Raji (cell line): ENCODE results near the gene SCARB2.

Experiments used
- POLR2A ChIP-seq: IDR thresholded peaks from 2 replicates; pipeline ENCODE4 v1.6.1; 2011; ENCODE audit warnings: low read depth, low read length, control low read depth; ENCODE audit not compliant: insufficient read depth

Gene SCARB2

DNA sequence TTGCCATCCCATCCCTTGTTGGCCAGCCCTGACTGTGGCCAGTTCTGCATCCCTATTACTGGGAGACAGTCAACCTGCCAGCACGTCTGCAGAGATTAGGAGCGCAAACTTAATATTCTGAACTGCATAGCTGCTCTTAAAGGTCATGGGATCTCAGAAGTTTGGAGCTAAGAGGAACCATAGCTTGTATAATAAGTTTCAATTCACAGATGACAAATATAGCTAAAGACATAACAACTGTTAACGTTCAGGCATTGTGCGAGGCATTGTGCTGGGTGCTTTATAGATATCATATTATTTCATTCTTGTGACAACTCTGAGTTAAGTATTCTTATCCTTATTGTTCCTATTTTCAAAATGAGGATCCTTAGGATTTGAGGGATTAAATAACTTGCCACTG is 3.7 kb downstream of the SCARB2 start:
- TF ChIP-seq POLR2A: no peak

DNA sequence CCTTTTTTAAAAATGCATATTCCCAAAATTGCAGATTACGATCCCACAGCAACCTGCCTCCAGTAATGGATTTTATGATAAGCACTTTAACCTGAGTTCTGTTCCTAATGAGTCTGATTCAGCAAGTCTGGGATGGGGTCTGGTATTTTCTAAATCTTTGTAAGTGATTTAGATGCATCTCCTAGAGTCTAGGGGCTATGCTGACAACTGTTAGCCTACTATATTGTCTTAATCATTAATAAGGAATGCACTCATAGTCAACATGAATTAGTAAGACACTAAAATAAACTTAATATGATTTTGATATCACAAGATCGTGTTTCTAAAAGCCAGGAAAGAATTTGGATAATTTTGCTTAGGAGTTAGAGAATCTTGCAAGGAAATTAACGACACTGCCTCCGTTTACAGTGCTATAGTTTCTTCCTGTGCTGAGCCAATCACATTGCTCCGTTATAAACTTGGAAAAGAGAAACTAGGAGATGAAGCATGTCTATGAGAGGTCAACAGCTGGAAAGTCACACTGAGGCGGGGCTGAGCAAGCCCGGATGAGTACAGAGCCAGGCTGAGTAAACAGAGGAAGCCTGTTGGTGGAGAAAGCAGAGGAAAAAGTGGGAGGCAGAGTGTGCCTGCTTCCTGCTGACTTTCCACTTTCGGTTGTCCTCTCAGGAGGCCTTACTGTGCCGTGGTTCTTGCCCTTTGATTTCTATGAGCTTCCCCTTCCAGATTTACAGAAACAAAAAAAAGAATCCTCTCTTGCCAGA is 5.4 kb downstream of the SCARB2 start:
- no peak for TF ChIP-seq POLR2A

DNA sequence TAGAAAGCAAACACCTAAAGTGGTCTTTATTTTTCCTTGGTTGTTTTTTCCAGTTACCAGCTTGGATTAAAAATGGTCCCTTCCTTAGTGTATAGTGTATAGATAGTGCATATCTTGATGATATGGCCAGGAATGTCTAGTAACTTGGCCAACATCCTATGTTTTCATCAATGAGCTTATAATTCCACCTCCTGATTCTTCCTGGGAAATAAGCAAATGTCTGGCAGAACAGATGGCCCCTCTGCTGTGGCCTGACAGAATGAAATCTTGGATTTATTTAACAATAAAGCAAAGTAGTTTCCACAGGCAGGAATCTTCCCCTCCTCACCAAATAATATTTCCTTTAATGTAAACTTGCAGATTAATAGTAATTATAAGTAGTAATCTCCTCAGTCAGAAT is 6.1 kb downstream of the SCARB2 start:
- no peak for TF ChIP-seq POLR2A

DNA sequence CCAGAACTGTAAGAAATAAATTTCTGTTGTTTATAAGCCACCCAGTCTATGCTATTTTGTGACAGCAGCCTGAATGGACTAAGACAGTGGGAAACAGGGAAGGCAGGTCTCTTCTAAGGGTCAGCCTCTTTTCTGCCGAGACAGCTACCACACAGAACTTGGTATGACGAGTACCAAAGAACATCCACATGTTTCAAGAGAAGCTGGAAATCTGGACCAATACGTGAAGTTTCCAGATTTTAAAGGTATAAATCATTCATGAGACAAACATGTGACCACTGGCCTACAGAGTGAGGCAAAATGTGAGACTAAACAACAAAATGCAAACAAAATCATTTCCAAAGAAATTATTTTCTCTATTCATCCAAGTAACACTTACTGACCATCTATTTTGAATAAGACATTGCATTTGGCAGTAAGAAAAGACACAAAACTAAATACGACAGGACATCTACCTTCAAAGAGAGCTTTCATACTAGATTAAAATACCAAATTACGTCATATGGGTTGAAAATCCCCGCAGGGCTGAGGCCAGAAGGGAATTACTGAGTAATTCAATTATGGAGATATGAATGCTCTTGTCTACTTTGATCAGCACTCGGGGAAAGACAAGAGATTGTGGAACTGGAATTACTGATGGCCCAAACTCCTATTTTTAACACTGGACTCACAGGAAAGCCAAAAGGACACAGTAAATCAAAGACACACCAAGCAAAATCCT is 7.2 kb downstream of the SCARB2 start:
- TF ChIP-seq POLR2A: no peak

DNA sequence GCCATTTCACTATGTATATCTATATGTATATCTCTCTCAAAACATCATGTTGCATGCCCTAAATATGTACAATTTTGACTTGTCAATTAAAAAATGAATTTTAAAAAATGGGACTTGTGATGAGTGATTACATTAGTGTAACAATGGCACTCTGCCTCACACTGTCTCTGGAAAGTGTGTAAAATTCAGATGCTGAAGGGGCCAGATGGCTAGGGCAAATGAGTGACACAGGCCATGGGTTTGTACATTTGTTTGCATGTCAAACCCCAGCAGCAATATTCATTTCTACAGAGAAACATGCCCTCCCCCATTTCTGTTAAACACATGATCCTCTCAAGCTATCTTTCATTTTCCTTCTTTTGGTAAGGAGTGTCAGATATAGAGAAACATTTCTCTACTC is 8.1 kb downstream of the SCARB2 start:
- no peak for TF ChIP-seq POLR2A

DNA sequence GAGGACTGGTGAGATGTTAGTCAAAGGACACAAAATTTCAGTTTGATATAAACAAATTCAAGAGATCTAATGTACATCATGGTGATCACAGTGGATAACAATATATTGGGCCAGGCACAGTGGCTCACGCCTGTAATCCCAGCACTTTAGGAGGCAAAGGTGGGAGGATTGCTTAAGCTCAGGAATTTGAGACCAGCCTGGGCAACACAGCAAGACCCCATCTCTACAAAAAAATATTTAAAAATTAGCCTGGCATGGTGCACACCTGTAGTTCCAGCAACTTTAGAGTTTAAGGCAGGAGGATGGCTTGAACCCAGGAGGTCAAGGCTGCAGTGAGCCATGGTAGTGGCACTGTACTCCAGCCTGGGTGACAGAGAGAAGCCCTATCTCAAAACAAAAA is 8.7 kb downstream of the SCARB2 start:
- no peak for TF ChIP-seq POLR2A

DNA sequence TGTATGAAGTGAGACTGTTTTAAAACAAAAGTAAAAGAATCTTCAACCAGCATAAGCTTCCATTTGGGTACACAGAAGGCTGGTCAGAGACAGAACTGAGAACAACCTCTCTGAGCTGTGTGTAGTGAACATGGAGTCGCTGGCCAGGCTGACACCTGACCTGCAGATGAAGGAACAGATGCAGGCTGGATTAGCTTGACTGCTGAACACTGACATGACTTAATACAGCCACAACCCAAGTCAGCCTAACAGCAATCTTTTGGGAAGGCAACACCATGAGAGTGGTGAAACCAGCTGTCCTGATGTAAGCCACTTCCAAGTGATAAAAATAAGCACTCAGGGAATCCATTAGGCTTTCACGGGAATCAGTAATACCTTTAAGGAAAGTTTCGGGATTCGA is 10.1 kb downstream of the SCARB2 start:
- no peak for TF ChIP-seq POLR2A

DNA sequence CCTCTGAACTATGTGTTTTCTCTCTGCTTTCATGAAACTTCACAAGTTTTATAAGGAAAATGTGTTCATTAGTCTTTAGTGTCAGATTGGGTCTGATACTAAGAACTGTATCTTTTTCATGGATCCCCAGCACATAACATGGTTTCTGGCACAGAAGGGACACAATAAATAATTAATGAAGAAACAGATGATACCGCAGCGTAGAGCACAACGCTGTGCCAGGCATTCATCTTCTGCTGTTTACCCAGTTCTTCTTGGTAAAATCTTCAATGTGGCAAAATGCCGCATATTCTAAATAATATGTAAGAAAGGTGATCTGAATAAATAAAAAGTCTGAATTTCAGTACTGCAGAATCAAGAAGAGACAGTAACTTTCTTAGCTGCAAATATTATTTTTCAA is 12.3 kb downstream of the SCARB2 start:
- no peak for TF ChIP-seq POLR2A

DNA sequence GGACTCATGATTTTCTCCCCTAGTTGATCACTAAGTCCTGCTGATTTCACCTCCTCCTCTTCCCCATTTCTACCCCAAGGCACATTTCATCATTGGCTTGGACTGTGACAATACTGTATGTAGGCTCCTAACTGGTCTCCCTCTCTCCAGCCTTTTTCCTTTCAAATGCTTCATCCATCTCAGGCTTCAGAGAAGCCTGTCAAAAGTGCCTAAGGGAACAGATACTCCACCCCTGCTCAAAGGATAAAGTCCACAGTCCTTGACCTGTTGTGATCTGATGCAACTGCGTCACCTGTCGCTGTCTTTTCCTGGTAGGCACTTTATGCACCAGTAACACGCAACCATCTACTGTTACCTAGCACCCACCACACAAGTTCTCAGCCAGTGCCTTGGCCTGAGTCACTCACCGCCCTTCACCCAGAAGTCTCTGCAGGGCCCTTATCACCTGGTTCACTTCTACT is 12.8 kb downstream of the SCARB2 start:
- no peak for TF ChIP-seq POLR2A

DNA sequence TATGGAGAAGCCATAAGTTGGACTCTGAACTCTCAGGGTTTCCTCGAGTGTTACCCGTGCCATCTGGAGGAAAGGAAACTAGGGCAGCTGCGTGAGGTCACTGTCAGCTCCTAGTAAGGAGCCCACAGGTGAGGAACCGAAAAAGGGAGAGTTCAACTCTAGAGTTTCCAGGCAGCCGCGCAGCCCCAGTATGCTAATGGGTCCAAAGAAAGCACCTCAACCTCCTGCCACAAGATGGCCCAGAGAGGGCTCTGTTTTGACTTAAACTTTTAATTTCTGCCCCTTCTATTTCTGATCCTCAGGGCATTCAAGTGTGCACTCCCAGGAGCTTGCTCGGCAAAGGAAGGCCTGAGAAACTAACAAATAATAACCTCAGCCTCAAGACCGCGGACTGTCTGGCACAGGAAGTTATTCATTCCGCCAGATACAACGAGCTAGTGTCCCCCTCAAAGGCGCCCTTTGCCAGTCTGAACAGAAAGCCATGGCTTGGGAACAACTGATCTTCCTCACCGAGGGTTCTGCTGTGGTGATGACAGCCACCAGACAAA is 13.9 kb downstream of the SCARB2 start:
- TF ChIP-seq POLR2A: no peak

DNA sequence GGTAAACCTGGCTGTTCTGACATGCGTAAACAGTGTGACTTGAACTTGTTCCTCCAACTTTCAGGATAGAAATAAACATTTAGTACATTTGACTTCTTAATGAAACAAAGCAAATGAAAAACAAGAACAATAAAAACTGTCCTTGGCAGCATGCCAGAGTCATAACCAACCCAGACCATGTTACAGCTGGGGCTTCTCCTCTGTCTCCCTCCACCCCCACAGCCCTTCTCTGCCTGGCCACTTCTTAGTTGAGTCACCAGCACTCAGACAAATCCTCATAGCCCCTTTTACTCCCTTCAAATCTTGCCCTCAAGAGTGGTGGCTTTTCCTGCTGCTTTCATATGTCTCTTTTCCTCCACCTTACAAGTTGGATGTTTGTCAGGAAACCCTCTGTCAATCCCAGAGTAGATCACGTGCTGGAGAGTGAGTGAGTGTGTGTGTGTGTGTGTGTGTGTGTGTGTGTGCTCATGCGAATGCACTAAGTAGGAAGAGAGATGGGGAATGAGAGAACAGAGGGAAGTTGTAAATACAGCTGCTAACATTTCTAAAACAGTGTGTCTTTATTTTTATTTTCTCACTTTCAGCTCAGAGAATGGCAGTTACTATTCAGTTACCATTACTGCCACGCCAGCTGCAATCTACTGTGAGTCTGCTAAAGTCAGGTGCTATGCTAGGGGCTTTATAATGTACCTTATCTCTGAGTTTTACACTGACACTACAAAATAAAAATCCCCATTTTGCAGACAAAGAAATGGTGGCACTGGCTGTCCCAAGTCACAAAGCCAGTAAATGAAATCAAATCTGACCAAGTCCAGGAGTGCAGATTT is 15.0 kb downstream of the SCARB2 start:
- TF ChIP-seq POLR2A: no peak

DNA sequence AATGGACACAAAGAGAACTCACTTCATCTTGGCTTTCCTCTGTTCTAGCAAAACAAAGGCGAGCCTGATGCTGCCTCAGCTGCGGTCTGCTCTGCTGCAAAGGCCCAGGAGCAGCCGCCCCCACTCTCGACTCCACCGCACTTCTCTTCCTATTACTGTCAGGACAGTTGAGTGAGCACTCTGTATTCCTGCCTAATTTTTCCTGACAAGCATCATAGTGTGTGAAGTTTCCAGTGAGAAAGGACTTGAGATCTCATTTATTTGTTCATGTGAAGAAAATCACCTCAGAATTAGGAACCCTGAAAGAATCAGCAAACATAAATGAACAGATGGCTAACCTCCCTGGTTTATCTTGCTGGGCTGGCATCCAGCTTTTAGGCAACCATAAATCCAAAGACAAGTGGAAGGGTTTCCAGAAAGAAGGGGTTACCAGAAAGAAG is 15.6 kb downstream of the SCARB2 start:
- TF ChIP-seq POLR2A: no peak

DNA sequence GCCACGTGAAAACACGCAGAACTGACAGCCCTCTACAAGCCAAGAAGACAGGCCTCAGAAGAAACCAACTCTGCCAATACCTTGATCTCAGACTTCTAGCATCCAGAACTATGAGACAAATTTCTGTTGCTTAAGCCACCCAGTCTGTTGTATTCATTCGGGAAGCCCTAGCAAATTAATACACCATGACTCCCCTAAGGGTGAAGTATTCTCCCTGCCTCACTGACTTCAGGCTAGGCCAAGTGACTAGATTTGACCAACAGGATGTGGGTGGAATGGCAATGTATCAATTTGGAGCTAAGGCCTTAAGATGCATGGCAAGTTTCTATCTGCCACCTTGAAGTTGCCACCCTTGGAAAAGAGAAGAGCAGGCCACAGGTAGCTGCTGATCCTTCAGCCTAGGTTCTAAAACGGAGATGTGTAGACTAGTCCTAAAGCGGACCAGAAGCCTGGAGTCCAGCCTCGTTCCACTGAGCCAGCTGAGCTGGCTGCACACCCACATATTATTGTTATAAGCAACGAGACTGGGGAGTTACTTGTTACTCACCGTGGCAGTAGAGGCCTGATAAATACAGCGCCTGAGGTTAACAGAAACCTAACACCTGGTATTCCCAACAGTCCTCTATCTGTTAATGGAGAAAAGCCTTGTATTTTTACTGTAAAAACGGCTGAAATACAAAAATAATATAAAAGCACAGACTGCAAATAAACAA is 16.4 kb downstream of the SCARB2 start:
- TF ChIP-seq POLR2A: no peak

DNA sequence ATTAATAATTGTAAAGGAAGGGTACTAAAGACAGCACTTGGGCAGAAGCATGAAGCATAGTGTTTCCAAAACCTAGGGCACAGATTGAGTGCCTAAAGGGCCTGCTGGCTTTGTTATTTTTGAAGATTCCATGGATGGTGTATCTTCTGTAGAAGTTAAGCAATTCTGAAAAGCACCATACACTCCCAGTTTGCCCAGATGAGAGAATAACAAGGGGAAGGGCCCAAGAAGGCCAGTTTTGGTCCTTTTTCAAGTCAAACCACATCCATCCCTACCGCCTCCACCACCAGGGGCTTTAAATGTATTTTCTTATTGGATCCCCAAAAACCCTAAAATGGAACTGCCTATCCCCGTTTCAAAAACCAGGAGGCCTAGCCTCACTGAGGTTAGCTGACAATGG is 17.2 kb downstream of the SCARB2 start:
- no peak for TF ChIP-seq POLR2A

DNA sequence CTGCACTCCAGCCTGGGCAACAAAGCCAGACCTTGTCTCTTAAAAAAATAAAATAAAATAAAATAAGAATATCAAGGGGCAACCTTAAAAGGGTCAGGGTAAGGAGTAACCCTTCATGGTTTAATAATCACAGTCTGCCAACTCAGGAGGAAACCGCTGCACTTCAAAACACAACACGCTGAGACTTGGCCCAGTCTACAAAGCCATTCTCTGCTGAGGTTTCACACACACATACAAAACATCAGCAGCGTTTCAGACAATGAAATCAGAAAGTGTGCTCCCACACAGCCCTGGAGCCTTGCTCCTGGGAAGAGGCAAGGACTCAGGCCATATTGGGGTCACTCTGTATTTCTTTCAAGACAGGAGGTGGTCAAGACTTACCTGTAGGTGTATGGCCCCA is 18.3 kb downstream of the SCARB2 start:
- no peak for TF ChIP-seq POLR2A

DNA sequence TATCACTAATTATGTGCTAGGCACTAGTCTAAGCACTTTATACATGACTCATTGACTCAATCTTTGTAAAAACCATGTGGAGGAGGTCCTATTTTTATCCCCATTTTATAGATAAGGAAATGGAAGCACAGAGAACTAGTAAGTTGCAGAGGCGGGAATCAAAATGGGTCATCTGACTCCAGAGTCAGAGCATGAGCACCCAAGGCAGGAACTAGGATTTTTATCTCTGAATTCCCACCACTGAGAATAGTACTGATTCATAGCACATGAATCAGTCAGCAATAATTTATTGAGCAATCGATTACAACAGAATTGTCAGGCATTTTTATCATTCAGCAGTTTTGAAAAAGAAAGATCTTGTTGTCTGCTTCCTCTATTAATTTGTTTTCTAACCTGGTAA is 19.3 kb downstream of the SCARB2 start:
- TF ChIP-seq POLR2A: no peak
